SK-N-SH (cell line): ENCODE data around the gene NTSR1. TPM values are rescaled to one million over a fixed set of nuclear protein-coding genes. Genes with fewer than 3 reads are reported as not detected.

Experiments
- CTCF ChIA-PET: fragments of 300-600, 350-600 bp; formaldehyde crosslinking; extraction: SDS; loops from one replicate; lab custom pipeline; 2021; lab: Yijun Ruan, JAX
- POLR2A ChIA-PET: fragments of 350-600 bp; sonication (Branson Sonifier 250); formaldehyde crosslinking; extraction: SDS; loops from one replicate; lab custom pipeline; 2020; ENCODE audit warnings: antibody characterized with exemption, inconsistent platforms; lab: Yijun Ruan, JAX
- DNase-seq: peaks from one replicate; pipeline ENCODE4 v3.0.0; 2012
- H2AFZ ChIP-seq: fragments of 200-600 bp; sonication (generic); 2 replicates; pipeline ENCODE4 v1.8.1; 2016; ENCODE audit warnings: antibody characterized with exemption, mild to moderate bottlenecking, low read depth
- H3F3A ChIP-seq: fragments of 200-600 bp; sonication (generic); replicated peaks from 2 replicates; pipeline ENCODE3; 2016; ENCODE audit warnings: antibody characterized with exemption, mild to moderate bottlenecking; ENCODE audit not compliant: insufficient read depth
- H3K27ac ChIP-seq, 2 experiments: fragments of 200-500 bp in 1 of 2; fragments of 200-600 bp in 1 of 2; sonication (Bioruptor generic) in 1 of 2; sonication (generic), shearing (Covaris generic) in 1 of 2; 2 replicates each; pipeline versions ENCODE4 v1.5.1 to v1.6.1; 2014 to 2016; ENCODE audit warnings: low read depth in 2 of 2, inconsistent platforms in 1 of 2, low read length in 1 of 2, mild to moderate bottlenecking in 1 of 2, mixed read lengths in 1 of 2
- H3K27me3 ChIP-seq: fragments of 200-600 bp; sonication (generic), shearing (Covaris generic); 2 replicates; pipeline ENCODE4 v1.6.1; 2016; ENCODE audit warnings: mixed run types; ENCODE audit not compliant: insufficient read depth
- H3K36me3 ChIP-seq, 2 experiments: fragments of 200-500 bp in 1 of 2; fragments of 200-600 bp in 1 of 2; sonication (Bioruptor generic) in 1 of 2; sonication (generic) in 1 of 2; replicated peaks in 1 of 2; 2 replicates each; pipeline versions ENCODE3 to v1.5.1; 2014 to 2016; ENCODE audit warnings: low read length in 1 of 2, mild to moderate bottlenecking in 1 of 2; ENCODE audit not compliant: insufficient read depth in 2 of 2, control insufficient read depth in 1 of 2
- H3K4me1 ChIP-seq, 2 experiments: fragments of 200-500 bp in 1 of 2; fragments of 200-600 bp in 1 of 2; sonication (Bioruptor generic) in 1 of 2; sonication (generic), shearing (Covaris generic) in 1 of 2; 2 replicates each; pipeline versions ENCODE4 v1.5.1 to v1.6.1; 2014 to 2016; ENCODE audit warnings: low read depth in 1 of 2, low read length in 1 of 2, mixed run types in 1 of 2; ENCODE audit not compliant: insufficient read depth in 2 of 2, control insufficient read depth in 1 of 2
- H3K4me2 ChIP-seq: fragments of 200-600 bp; sonication (generic), shearing (Covaris generic); 2 replicates; pipeline ENCODE4 v1.6.1; 2017; ENCODE audit warnings: mixed run types
- H3K4me3 ChIP-seq, 2 experiments: fragments of 200-500 bp in 1 of 2; fragments of 200-600 bp in 1 of 2; sonication (Bioruptor generic) in 1 of 2; sonication (generic), shearing (Covaris generic) in 1 of 2; 2 replicates each; pipeline versions ENCODE4 v1.5.1 to v1.8.1; 2014 to 2016; ENCODE audit warnings: low read depth in 2 of 2, inconsistent platforms in 1 of 2, low read length in 1 of 2, mild to moderate bottlenecking in 1 of 2, mixed read lengths in 1 of 2, moderate library complexity in 1 of 2
- H3K79me2 ChIP-seq: fragments of 200-600 bp; sonication (generic); 2 replicates; pipeline ENCODE4 v1.8.1; 2017; ENCODE audit warnings: mild to moderate bottlenecking; ENCODE audit not compliant: insufficient read depth
- H3K9ac ChIP-seq: fragments of 200-600 bp; sonication (generic); 2 replicates; pipeline ENCODE4 v1.6.1; 2017; ENCODE audit warnings: mixed run types
- H3K9me2 ChIP-seq: fragments of 200-600 bp; sonication (generic); 2 replicates; pipeline ENCODE4 v1.6.1; 2017; ENCODE audit warnings: mixed run types
- H3K9me3 ChIP-seq: fragments of 200-600 bp; sonication (generic); 2 replicates; pipeline ENCODE4 v1.6.1; 2017; ENCODE audit warnings: mixed run types, mild to moderate bottlenecking, moderate library complexity
- H4K20me1 ChIP-seq: fragments of 200-600 bp; sonication (generic); 2 replicates; pipeline ENCODE4 v1.6.1; 2017; ENCODE audit warnings: mild to moderate bottlenecking, mixed run types; ENCODE audit not compliant: insufficient read depth
- CHD2 ChIP-seq: fragments of 150-350 bp; IDR thresholded peaks from 2 replicates; pipeline ENCODE4 v1.6.1; 2018; ENCODE audit warnings: low read length; ENCODE audit not compliant: partially characterized antibody
- EZH2phosphoT487 ChIP-seq: fragments of 200-600 bp; sonication (generic); IDR thresholded peaks from 2 replicates; pipeline ENCODE4 v1.6.1; 2017; ENCODE audit warnings: low read depth, mixed run types, mild to moderate bottlenecking, antibody characterized with exemption, moderate library complexity, borderline replicate concordance
- JUND ChIP-seq: IDR thresholded peaks from 2 replicates; pipeline ENCODE4 v1.4.0; 2012
- NRF1 ChIP-seq: IDR thresholded peaks from 2 replicates; pipeline ENCODE4 v1.6.1; 2012; ENCODE audit warnings: low read depth, mild to moderate bottlenecking, low read length
- RXRA ChIP-seq: IDR thresholded peaks from 2 replicates; pipeline ENCODE4 v1.4.0; 2012; ENCODE audit warnings: low read depth, mild to moderate bottlenecking, borderline replicate concordance
- WGBS: methylation state at CpG from one replicate; pipeline ENCODE4 v1.1.6; 2017; ENCODE audit warnings: low lambda C conversion rate; 5-methylcytosine and 5-hydroxymethylcytosine counted together
- polyA plus RNA-seq, 3 experiments: library from polyadenylated mRNA; depleted of rRNA; stranded (reverse); fragments of >200 nt; gene quantifications; 2 replicates each; pipeline ENCODE4 v1.2.3, GENCODE V29; 2012
- TF ChIP-seq, protein P1 (sequence below): IDR thresholded peaks from 2 replicates; pipeline ENCODE4 v1.6.1; 2012; ENCODE audit warnings: mild to moderate bottlenecking, low read depth, low read length, moderate library complexity
- TF ChIP-seq, protein P2 (sequence below): fragments of 150-350 bp; IDR thresholded peaks from 2 replicates; pipeline ENCODE4 v1.6.1; 2016; ENCODE audit warnings: mild to moderate bottlenecking, low read depth, low read length
- TF ChIP-seq, protein P3 (sequence below): fragments of 150-350 bp; IDR thresholded peaks from 2 replicates; pipeline ENCODE4 v1.6.1; 2017; ENCODE audit warnings: antibody characterized with exemption, low read length, low read depth, borderline replicate concordance
- TF ChIP-seq, protein P4 (sequence below): fragments of 200-600 bp; sonication (generic); IDR thresholded peaks from 2 replicates; pipeline ENCODE4 v1.6.1; 2017; ENCODE audit warnings: antibody characterized with exemption, mild to moderate bottlenecking, moderate library complexity

Gene NTSR1
- polyA plus RNA-seq, 1 of the 3 experiments (the other 2 are of a cell fraction) = 8.2 TPM

DNA sequence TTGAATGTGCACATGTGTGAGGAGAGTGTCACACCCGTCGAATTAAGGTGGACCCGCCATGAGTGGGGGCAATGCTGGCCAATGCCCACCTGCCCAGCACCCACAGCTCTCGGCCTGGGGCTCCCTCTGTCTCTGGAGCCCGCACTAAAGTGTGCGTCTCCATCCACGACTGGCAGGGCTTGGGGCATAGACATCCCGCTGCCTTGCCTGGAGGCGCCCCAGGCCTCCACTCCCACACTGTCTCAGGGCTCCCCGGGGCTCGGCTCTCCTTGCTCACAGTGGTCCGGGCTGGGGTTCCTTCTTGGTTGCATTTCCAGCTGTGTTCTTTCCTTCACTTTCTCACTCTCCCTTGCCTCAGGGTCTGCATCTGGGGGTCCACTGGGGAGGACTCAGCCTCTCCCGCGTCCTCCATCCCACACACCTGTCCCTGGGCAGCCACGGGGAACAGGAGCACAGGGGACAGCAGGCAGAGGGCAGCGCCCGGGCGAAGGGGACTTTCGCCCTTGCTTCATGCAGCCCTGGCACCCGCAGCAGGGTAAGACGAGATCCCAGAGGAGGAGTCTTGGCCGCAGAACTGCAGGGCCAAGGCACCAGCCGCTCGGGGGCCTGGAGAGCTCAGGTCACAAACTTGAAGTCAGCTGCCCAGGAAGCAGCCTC lies 67.5 kb downstream of the NTSR1 start:
- no peak for DNase-seq
- Histone ChIP-seq H3K27ac (no peak overlapping the region), H2AFZ (no peak overlapping the region), H3K27me3 (no peaks in the 10 kb centered on the region), H4K20me1 (no peaks in the 10 kb centered on the region), H3F3A (no peaks in the 10 kb centered on the region), H3K4me3 (no peak overlapping the region), H3K79me2 (no peaks in the 10 kb centered on the region), H3K9ac (no peak overlapping the region), H3K4me1 (peaks cover 0 to 4% of the 10 kb centered on the region in 2 experiments; a peak in 1 of 4 replicates), H3K4me2 (no peak overlapping the region)
- 87% methylated on average over 13 of the region's 24 CpGs for WGBS
- ChIA-PET CTCF (interaction anchor here (0.6 to 1.7 kb wide), 2 partner anchors 15 to 67 kb away, joined by 3 to 6 read pairs; partner anchors contain the start of gene NTSR1), POLR2A (no interaction called here)
- no peak for TF ChIP-seq NRF1
- no peak for TF ChIP-seq JUND
- TF ChIP-seq, protein P1, sequence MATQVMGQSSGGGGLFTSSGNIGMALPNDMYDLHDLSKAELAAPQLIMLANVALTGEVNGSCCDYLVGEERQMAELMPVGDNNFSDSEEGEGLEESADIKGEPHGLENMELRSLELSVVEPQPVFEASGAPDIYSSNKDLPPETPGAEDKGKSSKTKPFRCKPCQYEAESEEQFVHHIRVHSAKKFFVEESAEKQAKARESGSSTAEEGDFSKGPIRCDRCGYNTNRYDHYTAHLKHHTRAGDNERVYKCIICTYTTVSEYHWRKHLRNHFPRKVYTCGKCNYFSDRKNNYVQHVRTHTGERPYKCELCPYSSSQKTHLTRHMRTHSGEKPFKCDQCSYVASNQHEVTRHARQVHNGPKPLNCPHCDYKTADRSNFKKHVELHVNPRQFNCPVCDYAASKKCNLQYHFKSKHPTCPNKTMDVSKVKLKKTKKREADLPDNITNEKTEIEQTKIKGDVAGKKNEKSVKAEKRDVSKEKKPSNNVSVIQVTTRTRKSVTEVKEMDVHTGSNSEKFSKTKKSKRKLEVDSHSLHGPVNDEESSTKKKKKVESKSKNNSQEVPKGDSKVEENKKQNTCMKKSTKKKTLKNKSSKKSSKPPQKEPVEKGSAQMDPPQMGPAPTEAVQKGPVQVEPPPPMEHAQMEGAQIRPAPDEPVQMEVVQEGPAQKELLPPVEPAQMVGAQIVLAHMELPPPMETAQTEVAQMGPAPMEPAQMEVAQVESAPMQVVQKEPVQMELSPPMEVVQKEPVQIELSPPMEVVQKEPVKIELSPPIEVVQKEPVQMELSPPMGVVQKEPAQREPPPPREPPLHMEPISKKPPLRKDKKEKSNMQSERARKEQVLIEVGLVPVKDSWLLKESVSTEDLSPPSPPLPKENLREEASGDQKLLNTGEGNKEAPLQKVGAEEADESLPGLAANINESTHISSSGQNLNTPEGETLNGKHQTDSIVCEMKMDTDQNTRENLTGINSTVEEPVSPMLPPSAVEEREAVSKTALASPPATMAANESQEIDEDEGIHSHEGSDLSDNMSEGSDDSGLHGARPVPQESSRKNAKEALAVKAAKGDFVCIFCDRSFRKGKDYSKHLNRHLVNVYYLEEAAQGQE = no peak
- TF ChIP-seq CHD2 = no peak
- TF ChIP-seq, protein P2, sequence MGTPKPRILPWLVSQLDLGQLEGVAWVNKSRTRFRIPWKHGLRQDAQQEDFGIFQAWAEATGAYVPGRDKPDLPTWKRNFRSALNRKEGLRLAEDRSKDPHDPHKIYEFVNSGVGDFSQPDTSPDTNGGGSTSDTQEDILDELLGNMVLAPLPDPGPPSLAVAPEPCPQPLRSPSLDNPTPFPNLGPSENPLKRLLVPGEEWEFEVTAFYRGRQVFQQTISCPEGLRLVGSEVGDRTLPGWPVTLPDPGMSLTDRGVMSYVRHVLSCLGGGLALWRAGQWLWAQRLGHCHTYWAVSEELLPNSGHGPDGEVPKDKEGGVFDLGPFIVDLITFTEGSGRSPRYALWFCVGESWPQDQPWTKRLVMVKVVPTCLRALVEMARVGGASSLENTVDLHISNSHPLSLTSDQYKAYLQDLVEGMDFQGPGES = no peak
- TF ChIP-seq, protein P3, sequence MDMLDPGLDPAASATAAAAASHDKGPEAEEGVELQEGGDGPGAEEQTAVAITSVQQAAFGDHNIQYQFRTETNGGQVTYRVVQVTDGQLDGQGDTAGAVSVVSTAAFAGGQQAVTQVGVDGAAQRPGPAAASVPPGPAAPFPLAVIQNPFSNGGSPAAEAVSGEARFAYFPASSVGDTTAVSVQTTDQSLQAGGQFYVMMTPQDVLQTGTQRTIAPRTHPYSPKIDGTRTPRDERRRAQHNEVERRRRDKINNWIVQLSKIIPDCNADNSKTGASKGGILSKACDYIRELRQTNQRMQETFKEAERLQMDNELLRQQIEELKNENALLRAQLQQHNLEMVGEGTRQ = no peak
- TF ChIP-seq, protein P4, sequence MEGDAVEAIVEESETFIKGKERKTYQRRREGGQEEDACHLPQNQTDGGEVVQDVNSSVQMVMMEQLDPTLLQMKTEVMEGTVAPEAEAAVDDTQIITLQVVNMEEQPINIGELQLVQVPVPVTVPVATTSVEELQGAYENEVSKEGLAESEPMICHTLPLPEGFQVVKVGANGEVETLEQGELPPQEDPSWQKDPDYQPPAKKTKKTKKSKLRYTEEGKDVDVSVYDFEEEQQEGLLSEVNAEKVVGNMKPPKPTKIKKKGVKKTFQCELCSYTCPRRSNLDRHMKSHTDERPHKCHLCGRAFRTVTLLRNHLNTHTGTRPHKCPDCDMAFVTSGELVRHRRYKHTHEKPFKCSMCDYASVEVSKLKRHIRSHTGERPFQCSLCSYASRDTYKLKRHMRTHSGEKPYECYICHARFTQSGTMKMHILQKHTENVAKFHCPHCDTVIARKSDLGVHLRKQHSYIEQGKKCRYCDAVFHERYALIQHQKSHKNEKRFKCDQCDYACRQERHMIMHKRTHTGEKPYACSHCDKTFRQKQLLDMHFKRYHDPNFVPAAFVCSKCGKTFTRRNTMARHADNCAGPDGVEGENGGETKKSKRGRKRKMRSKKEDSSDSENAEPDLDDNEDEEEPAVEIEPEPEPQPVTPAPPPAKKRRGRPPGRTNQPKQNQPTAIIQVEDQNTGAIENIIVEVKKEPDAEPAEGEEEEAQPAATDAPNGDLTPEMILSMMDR = no peak
- no peak for TF ChIP-seq EZH2phosphoT487
- no peak for TF ChIP-seq RXRA
- TF ChIP-seq, all 33 proteins: peak for 0
- Histone ChIP-seq H3K9me3 (no peaks in the 10 kb centered on the region), H3K9me2 (no peaks in the 10 kb centered on the region), H3K36me3 (no peaks in the 10 kb centered on the region)
